HK-2 (cell line): ENCODE data around the gene CATSPER2.
"Not testable (repeated sequence)": the region's sequence is repeated elsewhere in the genome, so short reads cannot be mapped to it uniquely, and the experiment has no call there.

Experiments used
- DNase-seq: peaks from one replicate; pipeline ENCODE4 v3.0.0-alpha.2; 2018; ENCODE audit not compliant: unreplicated experiment

CATSPER2 gene

DNA sequence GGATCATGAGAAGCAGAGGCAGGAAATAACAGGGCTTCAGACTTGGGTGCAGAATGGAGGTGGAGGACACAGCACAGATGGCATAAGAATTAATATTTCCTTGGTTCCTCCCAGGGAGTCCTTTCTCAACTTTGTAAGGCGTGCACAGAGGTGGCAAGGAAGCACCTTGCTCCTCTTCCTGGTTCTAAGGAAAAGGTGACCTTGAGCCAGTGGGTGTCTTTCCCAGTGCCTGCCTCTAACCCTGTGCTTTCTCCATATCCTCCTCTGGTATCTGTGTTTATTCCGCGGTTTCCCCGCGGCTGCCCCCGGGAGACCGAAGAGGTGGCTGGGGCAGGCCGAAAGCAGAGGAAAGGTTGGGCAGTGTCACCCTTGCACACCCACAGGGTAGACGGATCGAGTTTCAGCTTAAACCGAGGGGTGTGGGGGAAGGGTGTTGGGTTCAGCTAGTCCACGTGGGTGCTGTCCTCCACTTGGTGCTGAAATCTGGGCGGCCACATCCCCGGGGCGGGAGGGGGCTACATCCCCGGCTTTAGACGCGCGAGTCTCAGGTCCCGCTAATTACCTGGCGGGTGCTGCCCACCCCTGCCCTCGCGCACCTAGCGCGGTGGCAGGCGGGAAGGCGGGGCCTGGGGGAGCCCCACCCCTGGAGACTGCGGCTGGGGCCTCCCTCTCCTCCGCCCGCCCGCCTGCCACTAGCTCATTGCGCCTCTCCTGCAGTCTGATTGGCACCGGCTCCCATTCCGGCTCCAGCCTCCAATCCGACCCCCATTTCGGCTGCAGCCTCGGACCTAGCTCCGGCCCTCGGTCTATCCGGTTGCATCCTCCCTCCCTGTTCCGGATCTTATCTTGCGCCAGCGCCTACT is 55.1 kb downstream of the CATSPER2 start, which contains the start of gene CKMT1B:
Gene CKMT1B (plus strand): TSS at position 700 of the 863 bp plus-strand sequence. CDS start 192 bp downstream, outside the sequence.
- DNase-seq = not testable (repeated sequence)

DNA sequence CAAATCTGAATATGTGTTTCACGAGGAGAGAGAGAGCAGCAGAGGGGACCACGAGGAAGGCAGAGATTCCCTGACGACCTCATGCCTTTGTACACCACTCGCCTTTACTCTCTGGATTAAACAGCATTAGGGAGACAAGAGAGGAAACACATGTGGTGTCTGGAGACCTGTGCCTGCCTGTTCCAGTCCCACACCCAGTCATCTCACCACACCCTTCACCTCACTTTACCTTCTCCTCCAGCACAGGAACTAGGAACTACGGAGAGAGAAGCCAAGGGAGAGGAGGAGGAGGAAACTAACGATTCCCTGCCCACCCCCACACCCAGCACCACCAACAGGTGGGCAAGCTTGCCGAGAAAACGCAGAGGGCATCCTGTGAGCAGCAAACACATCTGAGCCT is 55.8 kb downstream of the CATSPER2 start:
- DNase-seq = not testable (repeated sequence)

DNA sequence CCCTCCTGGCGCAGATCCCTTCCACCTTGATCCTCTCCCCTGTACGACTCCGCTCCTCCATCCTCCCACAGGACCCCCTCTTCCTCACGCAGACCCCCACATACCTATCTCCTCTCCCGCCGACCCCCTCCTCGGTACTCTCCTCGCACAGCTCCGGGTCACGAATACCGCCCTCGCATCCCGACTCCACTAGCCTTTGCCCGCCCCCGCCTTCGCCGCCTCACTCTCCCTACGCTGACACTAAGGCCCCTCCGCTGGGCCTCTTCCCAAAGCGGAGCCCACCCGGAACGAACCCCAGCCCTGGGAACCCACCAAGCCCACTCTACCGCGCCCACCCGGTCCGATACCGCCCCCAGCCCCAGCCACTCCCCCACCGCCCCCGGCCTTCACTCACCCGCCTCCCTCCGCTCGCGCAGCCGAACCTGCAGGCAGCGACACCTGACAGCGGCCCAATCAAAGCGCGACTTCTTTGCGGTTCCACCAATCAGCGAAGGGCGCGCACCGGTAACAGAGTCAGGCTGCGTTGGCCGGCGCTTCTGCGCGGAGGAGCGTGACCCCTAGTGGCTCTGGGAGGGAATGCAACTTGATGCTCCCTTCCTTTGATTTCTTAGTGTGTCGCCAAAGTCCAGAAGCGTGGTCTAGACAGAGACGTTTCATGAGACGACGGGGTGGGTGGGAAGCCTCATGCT is 58.7 kb downstream of the CATSPER2 start, which contains the start of gene PPIP5K1:
Gene PPIP5K1 (minus strand): TSS at position 431 of the 689 bp plus-strand sequence. CDS start 5,704 bp downstream, outside the sequence.
- not testable (repeated sequence) for DNase-seq
